ENCODE measurements around the gene ZNF573. TPM values are rescaled to one million over a fixed set of nuclear protein-coding genes. Genes with fewer than 3 reads are reported as not detected.
A peak's percentile ranks its signal among the peaks of the same experiment; 100 is the strongest.

ZNF573 gene
- total and polyA plus RNA-seq, 9 of the 15 experiments (the other 6 are each of a cell fraction or from before 2014, with no cell fraction given) = 1.5 to 7.9 (median 4.3) TPM

DNA sequence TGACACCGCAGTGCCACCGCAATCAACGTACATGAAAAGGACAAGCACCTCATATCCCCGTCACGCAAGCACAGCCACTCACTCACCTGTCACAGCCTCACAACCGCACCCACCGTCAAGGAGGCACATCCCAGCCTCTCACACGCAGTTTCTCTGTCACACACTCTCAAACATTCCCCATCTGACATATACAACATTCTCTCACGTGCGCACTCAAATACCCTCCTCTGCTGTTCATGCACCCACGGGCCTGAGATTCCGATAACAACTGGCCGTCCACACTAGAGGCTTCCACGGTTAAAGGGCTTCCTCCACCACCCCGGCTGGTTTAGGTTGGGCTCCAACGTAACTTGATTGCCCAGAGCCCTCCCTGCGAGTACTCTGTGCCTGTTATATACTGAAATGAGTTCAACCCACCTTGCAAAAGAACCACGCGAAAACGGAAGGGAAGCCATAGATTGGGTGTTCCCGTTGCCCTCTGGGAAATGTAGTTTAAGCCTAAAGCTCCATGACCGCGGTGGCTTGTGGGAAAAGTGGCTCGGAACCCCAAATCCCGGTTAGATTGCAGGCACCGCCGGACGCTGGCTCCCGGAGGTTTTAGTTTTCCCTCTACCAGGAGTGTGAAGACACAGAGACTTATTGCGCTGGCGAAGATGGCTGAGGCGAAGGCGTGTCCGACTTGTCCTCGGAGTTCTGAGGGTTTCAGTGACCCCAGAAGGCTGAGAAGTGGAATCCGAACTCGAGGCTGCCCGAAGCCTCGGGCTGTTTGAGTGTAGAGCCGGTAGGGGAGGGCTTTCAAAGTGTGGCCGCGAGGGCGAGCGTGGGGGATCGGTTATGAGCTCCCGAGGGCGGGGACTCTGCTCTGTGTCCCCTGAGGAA lies at the start of gene ZNF573 (continued):
- TF ChIP-seq, protein P1, sequence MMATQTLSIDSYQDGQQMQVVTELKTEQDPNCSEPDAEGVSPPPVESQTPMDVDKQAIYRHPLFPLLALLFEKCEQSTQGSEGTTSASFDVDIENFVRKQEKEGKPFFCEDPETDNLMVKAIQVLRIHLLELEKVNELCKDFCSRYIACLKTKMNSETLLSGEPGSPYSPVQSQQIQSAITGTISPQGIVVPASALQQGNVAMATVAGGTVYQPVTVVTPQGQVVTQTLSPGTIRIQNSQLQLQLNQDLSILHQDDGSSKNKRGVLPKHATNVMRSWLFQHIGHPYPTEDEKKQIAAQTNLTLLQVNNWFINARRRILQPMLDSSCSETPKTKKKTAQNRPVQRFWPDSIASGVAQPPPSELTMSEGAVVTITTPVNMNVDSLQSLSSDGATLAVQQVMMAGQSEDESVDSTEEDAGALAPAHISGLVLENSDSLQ (IDR thresholded peaks at IDR 0.05) = peak; percentile 46; the same call in 1 of the 2 replicates
- 0 out of 2 replicates have a peak, but pooled peaks have one; percentile 33 for TF ChIP-seq PTBP1 (IDR thresholded peaks at IDR 0.05; ENCODE audit: low read depth, low read length)
- TF ChIP-seq ATF1 (CRISPR knock-in tag; IDR thresholded peaks at IDR 0.05) = no peak
- peak; percentile 51; the same call in 1 of the 2 replicates for TF ChIP-seq ATF1 (tag; IDR thresholded peaks at IDR 0.05)
- TF ChIP-seq, protein P2, sequence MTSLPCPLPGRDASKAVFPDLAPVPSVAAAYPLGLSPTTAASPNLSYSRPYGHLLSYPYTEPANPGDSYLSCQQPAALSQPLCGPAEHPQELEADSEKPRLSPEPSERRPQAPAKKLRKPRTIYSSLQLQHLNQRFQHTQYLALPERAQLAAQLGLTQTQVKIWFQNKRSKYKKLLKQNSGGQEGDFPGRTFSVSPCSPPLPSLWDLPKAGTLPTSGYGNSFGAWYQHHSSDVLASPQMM (CRISPR knock-in tag; IDR thresholded peaks at IDR 0.05) = no peak
- TF ChIP-seq, protein P3, sequence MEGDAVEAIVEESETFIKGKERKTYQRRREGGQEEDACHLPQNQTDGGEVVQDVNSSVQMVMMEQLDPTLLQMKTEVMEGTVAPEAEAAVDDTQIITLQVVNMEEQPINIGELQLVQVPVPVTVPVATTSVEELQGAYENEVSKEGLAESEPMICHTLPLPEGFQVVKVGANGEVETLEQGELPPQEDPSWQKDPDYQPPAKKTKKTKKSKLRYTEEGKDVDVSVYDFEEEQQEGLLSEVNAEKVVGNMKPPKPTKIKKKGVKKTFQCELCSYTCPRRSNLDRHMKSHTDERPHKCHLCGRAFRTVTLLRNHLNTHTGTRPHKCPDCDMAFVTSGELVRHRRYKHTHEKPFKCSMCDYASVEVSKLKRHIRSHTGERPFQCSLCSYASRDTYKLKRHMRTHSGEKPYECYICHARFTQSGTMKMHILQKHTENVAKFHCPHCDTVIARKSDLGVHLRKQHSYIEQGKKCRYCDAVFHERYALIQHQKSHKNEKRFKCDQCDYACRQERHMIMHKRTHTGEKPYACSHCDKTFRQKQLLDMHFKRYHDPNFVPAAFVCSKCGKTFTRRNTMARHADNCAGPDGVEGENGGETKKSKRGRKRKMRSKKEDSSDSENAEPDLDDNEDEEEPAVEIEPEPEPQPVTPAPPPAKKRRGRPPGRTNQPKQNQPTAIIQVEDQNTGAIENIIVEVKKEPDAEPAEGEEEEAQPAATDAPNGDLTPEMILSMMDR (IDR thresholded peaks at IDR 0.05 in 2 of 3, conservative IDR thresholded peaks at IDR 0.05 in 1 of 3; ENCODE audit: insufficient read depth in 2 of 3, low read depth in 1 of 3, low read length in 3 of 3) = peak in 2 of 3 experiments; percentile 3 to 31; a peak in 1 of 6 replicates
- TF ChIP-seq, protein P4, sequence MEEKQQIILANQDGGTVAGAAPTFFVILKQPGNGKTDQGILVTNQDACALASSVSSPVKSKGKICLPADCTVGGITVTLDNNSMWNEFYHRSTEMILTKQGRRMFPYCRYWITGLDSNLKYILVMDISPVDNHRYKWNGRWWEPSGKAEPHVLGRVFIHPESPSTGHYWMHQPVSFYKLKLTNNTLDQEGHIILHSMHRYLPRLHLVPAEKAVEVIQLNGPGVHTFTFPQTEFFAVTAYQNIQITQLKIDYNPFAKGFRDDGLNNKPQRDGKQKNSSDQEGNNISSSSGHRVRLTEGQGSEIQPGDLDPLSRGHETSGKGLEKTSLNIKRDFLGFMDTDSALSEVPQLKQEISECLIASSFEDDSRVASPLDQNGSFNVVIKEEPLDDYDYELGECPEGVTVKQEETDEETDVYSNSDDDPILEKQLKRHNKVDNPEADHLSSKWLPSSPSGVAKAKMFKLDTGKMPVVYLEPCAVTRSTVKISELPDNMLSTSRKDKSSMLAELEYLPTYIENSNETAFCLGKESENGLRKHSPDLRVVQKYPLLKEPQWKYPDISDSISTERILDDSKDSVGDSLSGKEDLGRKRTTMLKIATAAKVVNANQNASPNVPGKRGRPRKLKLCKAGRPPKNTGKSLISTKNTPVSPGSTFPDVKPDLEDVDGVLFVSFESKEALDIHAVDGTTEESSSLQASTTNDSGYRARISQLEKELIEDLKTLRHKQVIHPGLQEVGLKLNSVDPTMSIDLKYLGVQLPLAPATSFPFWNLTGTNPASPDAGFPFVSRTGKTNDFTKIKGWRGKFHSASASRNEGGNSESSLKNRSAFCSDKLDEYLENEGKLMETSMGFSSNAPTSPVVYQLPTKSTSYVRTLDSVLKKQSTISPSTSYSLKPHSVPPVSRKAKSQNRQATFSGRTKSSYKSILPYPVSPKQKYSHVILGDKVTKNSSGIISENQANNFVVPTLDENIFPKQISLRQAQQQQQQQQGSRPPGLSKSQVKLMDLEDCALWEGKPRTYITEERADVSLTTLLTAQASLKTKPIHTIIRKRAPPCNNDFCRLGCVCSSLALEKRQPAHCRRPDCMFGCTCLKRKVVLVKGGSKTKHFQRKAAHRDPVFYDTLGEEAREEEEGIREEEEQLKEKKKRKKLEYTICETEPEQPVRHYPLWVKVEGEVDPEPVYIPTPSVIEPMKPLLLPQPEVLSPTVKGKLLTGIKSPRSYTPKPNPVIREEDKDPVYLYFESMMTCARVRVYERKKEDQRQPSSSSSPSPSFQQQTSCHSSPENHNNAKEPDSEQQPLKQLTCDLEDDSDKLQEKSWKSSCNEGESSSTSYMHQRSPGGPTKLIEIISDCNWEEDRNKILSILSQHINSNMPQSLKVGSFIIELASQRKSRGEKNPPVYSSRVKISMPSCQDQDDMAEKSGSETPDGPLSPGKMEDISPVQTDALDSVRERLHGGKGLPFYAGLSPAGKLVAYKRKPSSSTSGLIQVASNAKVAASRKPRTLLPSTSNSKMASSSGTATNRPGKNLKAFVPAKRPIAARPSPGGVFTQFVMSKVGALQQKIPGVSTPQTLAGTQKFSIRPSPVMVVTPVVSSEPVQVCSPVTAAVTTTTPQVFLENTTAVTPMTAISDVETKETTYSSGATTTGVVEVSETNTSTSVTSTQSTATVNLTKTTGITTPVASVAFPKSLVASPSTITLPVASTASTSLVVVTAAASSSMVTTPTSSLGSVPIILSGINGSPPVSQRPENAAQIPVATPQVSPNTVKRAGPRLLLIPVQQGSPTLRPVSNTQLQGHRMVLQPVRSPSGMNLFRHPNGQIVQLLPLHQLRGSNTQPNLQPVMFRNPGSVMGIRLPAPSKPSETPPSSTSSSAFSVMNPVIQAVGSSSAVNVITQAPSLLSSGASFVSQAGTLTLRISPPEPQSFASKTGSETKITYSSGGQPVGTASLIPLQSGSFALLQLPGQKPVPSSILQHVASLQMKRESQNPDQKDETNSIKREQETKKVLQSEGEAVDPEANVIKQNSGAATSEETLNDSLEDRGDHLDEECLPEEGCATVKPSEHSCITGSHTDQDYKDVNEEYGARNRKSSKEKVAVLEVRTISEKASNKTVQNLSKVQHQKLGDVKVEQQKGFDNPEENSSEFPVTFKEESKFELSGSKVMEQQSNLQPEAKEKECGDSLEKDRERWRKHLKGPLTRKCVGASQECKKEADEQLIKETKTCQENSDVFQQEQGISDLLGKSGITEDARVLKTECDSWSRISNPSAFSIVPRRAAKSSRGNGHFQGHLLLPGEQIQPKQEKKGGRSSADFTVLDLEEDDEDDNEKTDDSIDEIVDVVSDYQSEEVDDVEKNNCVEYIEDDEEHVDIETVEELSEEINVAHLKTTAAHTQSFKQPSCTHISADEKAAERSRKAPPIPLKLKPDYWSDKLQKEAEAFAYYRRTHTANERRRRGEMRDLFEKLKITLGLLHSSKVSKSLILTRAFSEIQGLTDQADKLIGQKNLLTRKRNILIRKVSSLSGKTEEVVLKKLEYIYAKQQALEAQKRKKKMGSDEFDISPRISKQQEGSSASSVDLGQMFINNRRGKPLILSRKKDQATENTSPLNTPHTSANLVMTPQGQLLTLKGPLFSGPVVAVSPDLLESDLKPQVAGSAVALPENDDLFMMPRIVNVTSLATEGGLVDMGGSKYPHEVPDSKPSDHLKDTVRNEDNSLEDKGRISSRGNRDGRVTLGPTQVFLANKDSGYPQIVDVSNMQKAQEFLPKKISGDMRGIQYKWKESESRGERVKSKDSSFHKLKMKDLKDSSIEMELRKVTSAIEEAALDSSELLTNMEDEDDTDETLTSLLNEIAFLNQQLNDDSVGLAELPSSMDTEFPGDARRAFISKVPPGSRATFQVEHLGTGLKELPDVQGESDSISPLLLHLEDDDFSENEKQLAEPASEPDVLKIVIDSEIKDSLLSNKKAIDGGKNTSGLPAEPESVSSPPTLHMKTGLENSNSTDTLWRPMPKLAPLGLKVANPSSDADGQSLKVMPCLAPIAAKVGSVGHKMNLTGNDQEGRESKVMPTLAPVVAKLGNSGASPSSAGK (IDR thresholded peaks at IDR 0.05) = peak; percentile 73
- peak; percentile 4 to 30; a peak in 3 of 4 replicates for TF ChIP-seq NRF1 (conservative IDR thresholded peaks at IDR 0.05 in 1 of 2, IDR thresholded peaks at IDR 0.05 in 1 of 2)
- TF ChIP-seq ILF3 (IDR thresholded peaks at IDR 0.05; ENCODE audit: borderline replicate concordance) = no peak
- peak; percentile 24; the same call in 1 of the 2 replicates for TF ChIP-seq LCOR (CRISPR knock-in tag; IDR thresholded peaks at IDR 0.05)

Data from K562 (cell line).